ENCODE results near the gene VEGFD. TPM values are rescaled to one million over a fixed set of nuclear protein-coding genes. Genes with fewer than 3 reads are reported as not detected.

VEGFD gene
- polyA plus RNA-seq, 1 donor (not counting 4 experiments of a cell fraction or from before 2014, with no cell fraction given) = 0.14 TPM

GRCh38 chrX:15416133-15416993 is 32.1 kb upstream of the VEGFD start:
- no peak for FAIRE-seq
- Histone ChIP-seq H4K20me1 (ENCODE audit: control insufficient read depth, extremely low read depth, insufficient read depth, low read length) (no peaks in the 10 kb centered on the region), H3K4me1 (ENCODE audit: control insufficient read depth, extremely low read depth, insufficient read depth, low read length) (no peaks in the 10 kb centered on the region), H3K9ac (ENCODE audit: control insufficient read depth, extremely low read depth, insufficient read depth, low read length) (no peak overlapping the region), H3K27me3 (ENCODE audit: control insufficient read depth, extremely low read depth, insufficient read depth, low read length) (no peaks in the 10 kb centered on the region), H3K79me2 (ENCODE audit: control insufficient read depth, insufficient read depth, low read length) (no peaks in the 10 kb centered on the region), H3K9me1 (ENCODE audit: control insufficient read depth, extremely low read depth, insufficient read depth, low read length) (no peaks in the 10 kb centered on the region), H3K4me2 (ENCODE audit: control insufficient read depth, extremely low read depth, insufficient read depth, low read depth, low read length) (no peak overlapping the region), H2AFZ (ENCODE audit: control insufficient read depth, low read length) (no peak overlapping the region), H3K36me3 (ENCODE audit: control insufficient read depth in 2 of 2, extremely low read depth in 1 of 2, insufficient read depth in 2 of 2, low read length in 2 of 2) (no peaks in the 10 kb centered on the region), H3K27ac (ENCODE audit: control insufficient read depth, insufficient read depth, low read length) (no peak overlapping the region), H3K4me3 (ENCODE audit: control insufficient read depth in 2 of 3, extremely low read depth in 1 of 3, insufficient read depth in 2 of 3, low read depth in 1 of 3, low read length in 3 of 3) (no peak overlapping the region), H3K9me3 (ENCODE audit: control insufficient read depth, low read depth, low read length) (no peaks in the 10 kb centered on the region)
- dilution Hi-C loops (cut with MboI; ENCODE audit: extremely low pct_ligation_motif_present, low sequenced_read_pairs) = no loop called here
- no peak for TF ChIP-seq EZH2 (IDR thresholded peaks at IDR 0.05; ENCODE audit: low read length)
- no peak for TF ChIP-seq CTCF (optimal IDR thresholded peaks at IDR 0.05 in 1 of 3, IDR thresholded peaks at IDR 0.05 in 1 of 3, conservative IDR thresholded peaks at IDR 0.05 in 1 of 3; ENCODE audit: extremely low read depth in 1 of 3, insufficient read depth in 2 of 3, low read length in 3 of 3)
- no peak for DNase-seq (ENCODE audit: low read depth, low spot score)

- TF ChIP-seq EZH2 (IDR thresholded peaks at IDR 0.05; ENCODE audit: low read length) (no peak), CTCF (optimal IDR thresholded peaks at IDR 0.05 in 1 of 3, IDR thresholded peaks at IDR 0.05 in 1 of 3, conservative IDR thresholded peaks at IDR 0.05 in 1 of 3; ENCODE audit: extremely low read depth in 1 of 3, insufficient read depth in 2 of 3, low read length in 3 of 3) (no peak)
- Histone ChIP-seq H3K9me1 (ENCODE audit: control insufficient read depth, extremely low read depth, insufficient read depth, low read length) (no peaks in the 10 kb centered on the region), H4K20me1 (ENCODE audit: control insufficient read depth, extremely low read depth, insufficient read depth, low read length) (no peaks in the 10 kb centered on the region), H3K4me1 (ENCODE audit: control insufficient read depth, extremely low read depth, insufficient read depth, low read length) (no peaks in the 10 kb centered on the region), H3K9me3 (ENCODE audit: control insufficient read depth, low read depth, low read length) (no peaks in the 10 kb centered on the region), H3K4me2 (ENCODE audit: control insufficient read depth, extremely low read depth, insufficient read depth, low read depth, low read length) (no peak overlapping the region), H3K79me2 (ENCODE audit: control insufficient read depth, insufficient read depth, low read length) (no peaks in the 10 kb centered on the region), H3K36me3 (ENCODE audit: control insufficient read depth in 2 of 2, extremely low read depth in 1 of 2, insufficient read depth in 2 of 2, low read length in 2 of 2) (no peaks in the 10 kb centered on the region), H3K9ac (ENCODE audit: control insufficient read depth, extremely low read depth, insufficient read depth, low read length) (no peak overlapping the region), H2AFZ (ENCODE audit: control insufficient read depth, low read length) (no peak overlapping the region), H3K27me3 (ENCODE audit: control insufficient read depth, extremely low read depth, insufficient read depth, low read length) (no peaks in the 10 kb centered on the region), H3K4me3 (ENCODE audit: control insufficient read depth in 2 of 3, extremely low read depth in 1 of 3, insufficient read depth in 2 of 3, low read depth in 1 of 3, low read length in 3 of 3) (no peak overlapping the region), H3K27ac (ENCODE audit: control insufficient read depth, insufficient read depth, low read length) (no peak overlapping the region)
- FAIRE-seq = no peak
- no peak for DNase-seq (ENCODE audit: low read depth, low spot score)
- dilution Hi-C loops (cut with MboI; ENCODE audit: extremely low pct_ligation_motif_present, low sequenced_read_pairs) = no loop called here
These were observed 28.9 kb upstream of the VEGFD start for GRCh38 chrX:15413101-15413500.

Measured in keratinocyte (primary cell).